OCI-LY7 (cell line): ENCODE measurements around the gene FAM149B1. TPM values are rescaled to one million over a fixed set of nuclear protein-coding genes. Genes with fewer than 3 reads are reported as not detected.

Experiments used
- BruUV-seq: library from RNA; stranded (reverse); fragments of 400-500 nt; replicated peaks from 2 replicates; lab custom pipeline; 2021; lab: Mats Ljungman, UMichigan
- CTCF ChIA-PET: fragments of 300-600 bp; sonication (Branson Sonifier 250); formaldehyde crosslinking; loops from one replicate; lab custom pipeline; 2022; ENCODE audit warnings: antibody characterized with exemption; ENCODE audit not compliant: unreplicated experiment; lab: Charles Lee
- POLR2A ChIA-PET: fragments of 300-600 bp; sonication (Branson Sonifier 250); formaldehyde crosslinking; loops from one replicate; lab custom pipeline; 2022; ENCODE audit warnings: antibody characterized with exemption; lab: Charles Lee
- DNase-seq: peaks from one replicate; pipeline ENCODE4 v3.0.0-alpha.2; 2015; ENCODE audit warnings: low spot score
- H2AFZ ChIP-seq: fragments of 200-600 bp; sonication (generic), shearing (Covaris generic); 2 replicates; pipeline ENCODE4 v1.6.1; 2014; ENCODE audit warnings: mild to moderate bottlenecking, antibody characterized with exemption, low read length, moderate library complexity
- H3K27ac ChIP-seq: fragments of 200-600 bp; sonication (generic); 2 replicates; pipeline ENCODE4 v1.5.1; 2014; ENCODE audit warnings: mixed run types, low read depth, mild to moderate bottlenecking, moderate library complexity, low read length, inconsistent platforms; ENCODE audit not compliant: poor library complexity, severe bottlenecking
- H3K36me3 ChIP-seq: fragments of 200-600 bp; sonication (generic); 2 replicates; pipeline ENCODE4 v1.6.1; 2014; ENCODE audit warnings: mild to moderate bottlenecking, antibody characterized with exemption, low read length, moderate library complexity, mixed read lengths; ENCODE audit not compliant: insufficient read depth
- H3K4me1 ChIP-seq: fragments of 200-600 bp; sonication (generic); 2 replicates; pipeline ENCODE4 v1.5.1; 2014; ENCODE audit warnings: mild to moderate bottlenecking, low read length; ENCODE audit not compliant: insufficient read depth, poor library complexity, severe bottlenecking
- H3K4me2 ChIP-seq: fragments of 200-600 bp; sonication (generic); 2 replicates; pipeline ENCODE4 v1.6.1; 2014; ENCODE audit warnings: mild to moderate bottlenecking, low read length
- H3K4me3 ChIP-seq: fragments of 200-600 bp; sonication (generic); 2 replicates; pipeline ENCODE4 v1.5.1; 2014; ENCODE audit warnings: mild to moderate bottlenecking, low read depth, low read length; ENCODE audit not compliant: poor library complexity, severe bottlenecking
- H3K79me2 ChIP-seq: fragments of 200-600 bp; sonication (generic); 2 replicates; pipeline ENCODE4 v1.6.1; 2016; ENCODE audit warnings: low read depth, mild to moderate bottlenecking, low read length, moderate library complexity, mixed read lengths; ENCODE audit not compliant: insufficient read depth
- H3K9me2 ChIP-seq: fragments of 200-600 bp; sonication (generic); 2 replicates; pipeline ENCODE4 v1.6.1; 2016; ENCODE audit warnings: mild to moderate bottlenecking, low read length, mixed read lengths; ENCODE audit not compliant: insufficient read depth
- H3K9me3 ChIP-seq: fragments of 200-600 bp; sonication (generic); 2 replicates; pipeline ENCODE4 v1.6.1; 2014; ENCODE audit warnings: mild to moderate bottlenecking, mixed run types, low read length, mixed read lengths
- H4K20me1 ChIP-seq: fragments of 200-600 bp; sonication (generic); 2 replicates; pipeline ENCODE4 v1.6.1; 2014; ENCODE audit warnings: mild to moderate bottlenecking, antibody characterized with exemption, low read length, moderate library complexity, mixed read lengths; ENCODE audit not compliant: insufficient read depth
- EZH2phosphoT487 ChIP-seq: fragments of 200-600 bp; sonication (generic); IDR thresholded peaks from 2 replicates; pipeline ENCODE4 v1.6.1; 2018; ENCODE audit warnings: low read depth, borderline replicate concordance, mild to moderate bottlenecking, mixed run types, antibody characterized with exemption, low read length, moderate library complexity, mixed read lengths
- intact Hi-C: fragments of 100-400 bp; cut with micrococcal nuclease; formaldehyde crosslinking; loops from one replicate; pipeline ENCODE4 v1.10.0; 2022; ENCODE audit not compliant: unreplicated experiment
- total RNA-seq, 2 experiments: library from RNA; depleted of rRNA in 1 of 2; stranded (reverse); fragments of >200 nt in 1 of 2; shearing (Covaris generic) in 1 of 2; gene quantifications; 2 replicates each; pipeline ENCODE4 v1.2.3, GENCODE V29; 2014 to 2022
- TF ChIP-seq, protein P1 (sequence below): fragments of 200-600 bp; sonication (generic); conservative IDR thresholded peaks from 2 replicates; pipeline ENCODE4 v1.5.1; 2014; ENCODE audit warnings: mild to moderate bottlenecking, antibody characterized with exemption, low read length, moderate library complexity, mixed read lengths

The FAM149B1 gene
- total RNA-seq, 2 experiments from 2014 or later: 14.7 to 18.5 TPM

- peaks cover 13% of the 10 kb centered on the region for H3K36me3 ChIP-seq
- H3K27ac ChIP-seq: no peak overlapping the region
- POLR2A ChIA-PET: interaction anchor here (0.5 kb wide), 1 partner anchor 31 kb away, joined by 3 read pairs; no protein-coding TSS in a partner anchor
- no peaks in the 10 kb centered on the region for H3K4me1 ChIP-seq
- CTCF ChIA-PET: no interaction called here
- H3K9me2 ChIP-seq: no peaks in the 10 kb centered on the region
- no peaks in the 10 kb centered on the region for H3K9me3 ChIP-seq
- TF ChIP-seq, protein P1, sequence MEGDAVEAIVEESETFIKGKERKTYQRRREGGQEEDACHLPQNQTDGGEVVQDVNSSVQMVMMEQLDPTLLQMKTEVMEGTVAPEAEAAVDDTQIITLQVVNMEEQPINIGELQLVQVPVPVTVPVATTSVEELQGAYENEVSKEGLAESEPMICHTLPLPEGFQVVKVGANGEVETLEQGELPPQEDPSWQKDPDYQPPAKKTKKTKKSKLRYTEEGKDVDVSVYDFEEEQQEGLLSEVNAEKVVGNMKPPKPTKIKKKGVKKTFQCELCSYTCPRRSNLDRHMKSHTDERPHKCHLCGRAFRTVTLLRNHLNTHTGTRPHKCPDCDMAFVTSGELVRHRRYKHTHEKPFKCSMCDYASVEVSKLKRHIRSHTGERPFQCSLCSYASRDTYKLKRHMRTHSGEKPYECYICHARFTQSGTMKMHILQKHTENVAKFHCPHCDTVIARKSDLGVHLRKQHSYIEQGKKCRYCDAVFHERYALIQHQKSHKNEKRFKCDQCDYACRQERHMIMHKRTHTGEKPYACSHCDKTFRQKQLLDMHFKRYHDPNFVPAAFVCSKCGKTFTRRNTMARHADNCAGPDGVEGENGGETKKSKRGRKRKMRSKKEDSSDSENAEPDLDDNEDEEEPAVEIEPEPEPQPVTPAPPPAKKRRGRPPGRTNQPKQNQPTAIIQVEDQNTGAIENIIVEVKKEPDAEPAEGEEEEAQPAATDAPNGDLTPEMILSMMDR: no peak
- no peak for TF ChIP-seq EZH2phosphoT487
- BruUV-seq: no TSS peak
- no peaks in the 10 kb centered on the region for H3K79me2 ChIP-seq
- intact Hi-C loops: no loop called here
- H3K4me3 ChIP-seq: no peak overlapping the region
- no peak overlapping the region for H3K4me2 ChIP-seq
- H2AFZ ChIP-seq: no peak overlapping the region
- no peak for DNase-seq
- H4K20me1 ChIP-seq: no peaks in the 10 kb centered on the region
Measured at GRCh38 chr10:73219384-73219783, 51.5 kb downstream of the FAM149B1 start.

DNA sequence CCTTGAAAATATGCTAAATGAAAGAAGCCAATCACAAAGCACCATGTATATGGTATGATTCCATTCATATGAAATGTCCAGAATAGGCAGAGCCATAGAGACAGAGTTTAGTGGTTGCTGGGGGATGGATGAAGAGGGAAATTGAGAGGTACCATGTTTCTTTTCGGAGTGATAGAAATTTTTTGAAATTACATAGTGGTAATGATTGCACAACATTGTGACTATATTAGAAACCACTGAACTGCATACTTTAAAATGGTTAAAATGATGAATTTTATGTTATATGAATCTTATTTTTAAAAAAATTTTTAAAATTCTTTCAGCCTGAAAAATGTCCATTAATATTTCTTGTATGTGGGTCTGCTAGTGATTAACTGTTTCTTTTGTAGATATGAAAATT, 53.1 kb downstream of the FAM149B1 start:
- no peak for DNase-seq
- TF ChIP-seq, protein P1: no peak
- no TSS peak for BruUV-seq

GRCh38 chr10:73225518-73225917, 57.6 kb downstream of the FAM149B1 start:
- ChIA-PET POLR2A (interaction anchor here (1.5 kb wide), 1 partner anchor 22 kb away, joined by 3 read pairs; the partner anchor contains the start of gene DNAJC9), CTCF (no interaction called here)
- TF ChIP-seq, protein P1: no peak
- no peak for TF ChIP-seq EZH2phosphoT487
- Histone ChIP-seq H3K9me2 (no peaks in the 10 kb centered on the region), H2AFZ (no peak overlapping the region), H3K79me2 (no peaks in the 10 kb centered on the region), H3K4me3 (no peak overlapping the region), H3K4me1 (peaks cover 4% of the 10 kb centered on the region), H3K27ac (no peak overlapping the region), H3K36me3 (0 out of 2 replicates have a peak, but pooled peaks cover 5% of the 10 kb centered on the region), H3K4me2 (no peak overlapping the region), H3K9me3 (no peaks in the 10 kb centered on the region), H4K20me1 (no peaks in the 10 kb centered on the region)
- DNase-seq: no peak
- intact Hi-C loops: no loop called here
- no TSS peak for BruUV-seq

More for the DNA sequence above, 53.1 kb downstream of the FAM149B1 start:
- Histone ChIP-seq H3K27ac (no peak overlapping the region), H3K9me3 (no peaks in the 10 kb centered on the region), H3K79me2 (no peaks in the 10 kb centered on the region), H3K4me2 (no peak overlapping the region), H4K20me1 (no peaks in the 10 kb centered on the region), H3K9me2 (no peaks in the 10 kb centered on the region), H3K36me3 (peaks cover 13% of the 10 kb centered on the region), H3K4me1 (no peaks in the 10 kb centered on the region), H2AFZ (no peak overlapping the region), H3K4me3 (no peak overlapping the region)
- ChIA-PET CTCF (no interaction called here), POLR2A (no interaction called here)
- intact Hi-C loops: no loop called here
